OCI-LY1 (cell line): ENCODE results near the gene PDE4D.

Experiments used
- H2AFZ ChIP-seq: fragments of 200-600 bp; sonication (generic), shearing (Covaris generic); 2 replicates; pipeline ENCODE4 v1.6.0; 2014; ENCODE audit warnings: antibody characterized with exemption, mild to moderate bottlenecking, low read length
- H3F3A ChIP-seq: fragments of 200-600 bp; sonication (generic), shearing (Covaris generic); 2 replicates; pipeline ENCODE4 v1.6.0; 2014; ENCODE audit warnings: mild to moderate bottlenecking, antibody characterized with exemption, low read length, moderate library complexity; ENCODE audit not compliant: insufficient read depth
- H3K27ac ChIP-seq: fragments of 200-600 bp; sonication (generic); 2 replicates; pipeline ENCODE4 v1.5.1; 2014; ENCODE audit warnings: low read length, mixed run types, mild to moderate bottlenecking, low read depth; ENCODE audit not compliant: poor library complexity, severe bottlenecking
- H3K27me3 ChIP-seq: fragments of 200-600 bp; sonication (generic); 2 replicates; pipeline ENCODE4 v1.6.0; 2014; ENCODE audit warnings: antibody characterized with exemption, mild to moderate bottlenecking, low read length, moderate library complexity; ENCODE audit not compliant: insufficient read depth
- H3K36me3 ChIP-seq: fragments of 200-600 bp; sonication (generic); 2 replicates; pipeline ENCODE4 v1.6.1; 2014; ENCODE audit warnings: mild to moderate bottlenecking, antibody characterized with exemption, low read length, moderate library complexity, mixed read lengths; ENCODE audit not compliant: insufficient read depth
- H3K4me1 ChIP-seq: fragments of 200-600 bp; sonication (generic); 2 replicates; pipeline ENCODE4 v1.5.1; 2014; ENCODE audit warnings: mild to moderate bottlenecking, low read length, moderate library complexity; ENCODE audit not compliant: insufficient read depth, severe bottlenecking
- H3K4me2 ChIP-seq: fragments of 200-600 bp; sonication (generic), shearing (Covaris generic); 2 replicates; pipeline ENCODE4 v1.6.1; 2014; ENCODE audit warnings: low read length
- H3K4me3 ChIP-seq: fragments of 200-600 bp; sonication (generic); 2 replicates; pipeline ENCODE4 v1.5.1; 2014; ENCODE audit warnings: low read length, low read depth, mild to moderate bottlenecking, mixed read lengths; ENCODE audit not compliant: poor library complexity, severe bottlenecking
- H3K79me2 ChIP-seq: fragments of 200-600 bp; shearing (Covaris generic); 2 replicates; pipeline ENCODE4 v1.6.1; 2016; ENCODE audit warnings: mixed run types, low read length, mixed read lengths; ENCODE audit not compliant: insufficient read depth
- H3K9ac ChIP-seq: fragments of 200-600 bp; sonication (generic), shearing (Covaris generic); 2 replicates; pipeline ENCODE4 v1.6.1; 2014; ENCODE audit warnings: mild to moderate bottlenecking, low read length, mixed read lengths
- H3K9me2 ChIP-seq: fragments of 200-600 bp; sonication (generic), shearing (Covaris generic); 2 replicates; pipeline ENCODE4 v1.6.1; 2014; ENCODE audit warnings: low read depth, mild to moderate bottlenecking, low read length, mixed read lengths
- H3K9me3 ChIP-seq: fragments of 200-600 bp; shearing (Covaris generic); 2 replicates; pipeline ENCODE4 v1.6.1; 2014; ENCODE audit warnings: low read length, mixed read lengths
- H4K20me1 ChIP-seq: fragments of 200-600 bp; sonication (generic), shearing (Covaris generic); 2 replicates; pipeline ENCODE4 v1.6.0; 2016; ENCODE audit warnings: mild to moderate bottlenecking, low read length; ENCODE audit not compliant: insufficient read depth
- CTCF ChIP-seq: fragments of 200-600 bp; sonication (generic), shearing (Covaris generic); IDR thresholded peaks from 2 replicates; pipeline ENCODE4 v1.5.1; 2017; ENCODE audit warnings: mild to moderate bottlenecking, antibody characterized with exemption, low read length, moderate library complexity, mixed read lengths
- EZH2 ChIP-seq: fragments of 200-600 bp; sonication (generic), shearing (Covaris generic); IDR thresholded peaks from 2 replicates; pipeline ENCODE4 v1.8.0; 2017; ENCODE audit warnings: borderline replicate concordance, mixed run types, mild to moderate bottlenecking, antibody characterized with exemption, low read length, moderate library complexity, mixed read lengths

PDE4D gene

GRCh38 chr5:59487772-59488729 lies 405.5 kb downstream of the PDE4D start:
- Histone ChIP-seq H3K27ac (no peak overlapping the region), H3K79me2 (no peaks in the 10 kb centered on the region), H3K4me3 (no peak overlapping the region), H3K4me1 (no peaks in the 10 kb centered on the region), H3K27me3 (no peaks in the 10 kb centered on the region), H3F3A (no peaks in the 10 kb centered on the region), H2AFZ (no peak overlapping the region), H3K9me3 (no peaks in the 10 kb centered on the region), H3K9ac (no peak overlapping the region), H3K36me3 (no peaks in the 10 kb centered on the region), H3K4me2 (no peak overlapping the region), H4K20me1 (no peaks in the 10 kb centered on the region), H3K9me2 (no peaks in the 10 kb centered on the region)
- no peak for TF ChIP-seq CTCF
- no peak for TF ChIP-seq EZH2

DNA sequence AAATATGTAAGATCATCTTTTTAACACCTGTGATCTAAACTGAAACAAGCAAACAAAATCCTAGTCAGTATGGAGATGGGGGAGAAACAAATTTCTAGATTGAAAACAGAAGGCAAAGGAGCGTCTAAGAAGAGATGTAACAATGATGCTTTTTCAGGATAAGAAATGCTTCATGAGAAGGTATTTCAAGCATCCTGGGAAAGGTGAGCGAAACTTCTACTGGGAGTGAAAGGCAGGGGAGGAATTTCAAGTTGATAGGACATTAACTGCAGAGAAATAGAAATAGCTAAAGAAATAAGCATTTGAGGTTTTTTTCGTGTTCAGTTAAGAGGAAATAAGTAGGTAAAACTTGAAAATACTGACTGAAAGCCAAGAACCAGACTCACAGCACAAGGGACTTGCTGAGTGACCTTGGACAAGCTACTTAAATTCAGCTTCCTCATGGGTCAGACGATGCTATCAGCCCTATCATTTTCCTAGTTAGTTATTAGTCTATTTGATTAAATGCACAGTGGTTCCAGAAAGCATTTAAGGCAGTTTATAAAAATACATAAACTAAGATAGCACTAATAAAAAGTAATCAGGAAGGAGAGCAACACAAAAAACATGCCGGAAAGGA lies 406.3 kb downstream of the PDE4D start:
- Histone ChIP-seq H2AFZ (no peak overlapping the region), H3K27ac (no peak overlapping the region), H3K4me3 (no peak overlapping the region), H3K79me2 (no peaks in the 10 kb centered on the region), H4K20me1 (no peaks in the 10 kb centered on the region), H3K4me2 (no peak overlapping the region), H3K9me2 (no peaks in the 10 kb centered on the region), H3F3A (no peaks in the 10 kb centered on the region), H3K27me3 (no peaks in the 10 kb centered on the region), H3K9me3 (no peaks in the 10 kb centered on the region), H3K36me3 (no peaks in the 10 kb centered on the region), H3K9ac (no peak overlapping the region), H3K4me1 (no peaks in the 10 kb centered on the region)
- TF ChIP-seq EZH2 (no peak), CTCF (no peak)

DNA sequence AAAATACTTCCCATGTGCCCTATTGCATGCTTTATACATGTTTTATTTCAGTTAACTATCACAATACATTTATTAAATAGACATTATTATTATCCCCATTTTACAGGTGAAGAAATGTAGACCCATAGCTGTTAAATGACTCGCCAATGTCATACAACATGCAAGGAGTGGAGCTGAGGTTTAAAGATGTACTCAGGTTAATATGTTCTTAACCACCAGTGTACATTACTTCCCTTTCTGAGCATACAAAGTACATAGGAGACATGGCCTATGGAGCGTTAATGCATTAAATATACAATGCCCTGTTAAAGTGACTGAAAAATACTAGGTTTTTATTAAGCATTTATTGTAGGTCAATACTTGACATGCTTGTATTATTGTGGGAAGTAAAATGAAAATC lies 407.0 kb downstream of the PDE4D start:
- H4K20me1 ChIP-seq: no peaks in the 10 kb centered on the region
- H3K36me3 ChIP-seq: no peaks in the 10 kb centered on the region
- no peak overlapping the region for H3K27ac ChIP-seq

More for the DNA sequence above, 407.0 kb downstream of the PDE4D start:
- H3F3A ChIP-seq: no peaks in the 10 kb centered on the region
- H3K4me1 ChIP-seq: no peaks in the 10 kb centered on the region
- H3K79me2 ChIP-seq: no peaks in the 10 kb centered on the region
- H2AFZ ChIP-seq: no peak overlapping the region
- no peak overlapping the region for H3K9ac ChIP-seq
- no peaks in the 10 kb centered on the region for H3K9me2 ChIP-seq
- H3K4me2 ChIP-seq: no peak overlapping the region
- no peaks in the 10 kb centered on the region for H3K27me3 ChIP-seq
- no peak for TF ChIP-seq CTCF
- no peak for TF ChIP-seq EZH2
- no peak overlapping the region for H3K4me3 ChIP-seq
- no peaks in the 10 kb centered on the region for H3K9me3 ChIP-seq
